HG03565 (cell line): ENCODE results near the gene GUCA2A.

Experiments used
- ATAC-seq: cut with Tn5 transposase; IDR thresholded peaks from one replicate; pipeline ENCODE4 v1.9.1; 2021; ENCODE audit warnings: mild to moderate bottlenecking, moderate library complexity; ENCODE audit not compliant: unreplicated experiment

GUCA2A gene

DNA sequence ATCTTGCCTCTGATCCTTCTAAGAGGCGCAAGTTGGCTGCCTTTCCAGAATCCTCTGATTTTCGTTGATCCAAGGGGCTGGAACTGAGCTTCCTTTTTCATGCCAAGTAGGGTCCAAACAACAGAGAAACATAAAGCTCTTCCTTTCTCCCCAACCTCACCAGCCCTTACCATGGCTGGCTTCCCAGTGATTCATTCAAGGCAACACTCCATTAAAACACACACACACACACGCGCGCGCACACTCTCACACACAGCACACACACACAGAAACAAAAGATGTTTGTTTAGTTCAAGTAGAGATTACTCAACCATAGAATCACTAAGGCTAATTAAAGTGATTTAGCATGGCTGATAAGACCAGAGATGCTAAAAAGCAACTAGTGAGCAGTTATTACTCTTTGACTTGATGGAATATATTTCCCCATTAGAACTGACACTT, 13.0 kb upstream of the GUCA2A start:
- ATAC-seq = no peak

- ATAC-seq = no peak
Measured at GRCh38 chr1:42176902-42177519, 12.5 kb upstream of the GUCA2A start.

DNA sequence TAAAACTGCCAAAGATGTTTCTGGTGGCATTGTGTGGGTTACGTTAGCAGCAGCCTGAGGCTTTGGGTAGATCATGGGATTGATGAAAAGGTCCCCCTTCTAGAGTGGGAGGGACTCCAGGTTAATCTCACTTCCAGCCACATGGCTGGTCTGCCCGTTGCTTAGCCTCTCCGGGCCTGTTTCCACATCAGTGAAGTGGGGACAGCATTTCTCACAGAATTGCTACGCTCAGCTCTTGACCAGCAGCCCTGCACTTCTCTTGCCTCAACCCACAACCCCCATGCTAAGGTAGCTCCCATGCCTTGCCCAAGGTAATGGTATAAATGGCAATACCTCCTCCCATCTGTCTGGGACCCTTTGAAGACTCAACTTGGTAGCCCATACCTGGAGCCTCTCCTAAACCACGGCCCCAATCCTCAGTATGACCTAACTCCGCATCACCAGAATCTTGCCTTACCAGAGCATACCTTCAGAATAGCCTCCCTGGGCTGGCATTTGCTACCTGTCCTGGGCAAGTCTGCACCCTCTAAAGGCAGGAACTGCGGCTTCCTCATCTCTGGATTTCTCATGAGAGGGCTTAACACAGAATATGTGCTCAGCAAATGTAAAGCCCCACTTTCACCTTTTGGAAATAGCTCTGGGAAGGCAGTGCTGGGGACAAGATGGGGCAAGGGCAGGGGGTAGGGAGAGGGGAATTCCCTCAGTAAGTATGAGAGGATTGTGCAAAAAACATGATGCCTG, 10.9 kb upstream of the GUCA2A start:
- no peak for ATAC-seq

- no peak for ATAC-seq
Measured at GRCh38 chr1:42173961-42174735, 9.6 kb upstream of the GUCA2A start.

DNA sequence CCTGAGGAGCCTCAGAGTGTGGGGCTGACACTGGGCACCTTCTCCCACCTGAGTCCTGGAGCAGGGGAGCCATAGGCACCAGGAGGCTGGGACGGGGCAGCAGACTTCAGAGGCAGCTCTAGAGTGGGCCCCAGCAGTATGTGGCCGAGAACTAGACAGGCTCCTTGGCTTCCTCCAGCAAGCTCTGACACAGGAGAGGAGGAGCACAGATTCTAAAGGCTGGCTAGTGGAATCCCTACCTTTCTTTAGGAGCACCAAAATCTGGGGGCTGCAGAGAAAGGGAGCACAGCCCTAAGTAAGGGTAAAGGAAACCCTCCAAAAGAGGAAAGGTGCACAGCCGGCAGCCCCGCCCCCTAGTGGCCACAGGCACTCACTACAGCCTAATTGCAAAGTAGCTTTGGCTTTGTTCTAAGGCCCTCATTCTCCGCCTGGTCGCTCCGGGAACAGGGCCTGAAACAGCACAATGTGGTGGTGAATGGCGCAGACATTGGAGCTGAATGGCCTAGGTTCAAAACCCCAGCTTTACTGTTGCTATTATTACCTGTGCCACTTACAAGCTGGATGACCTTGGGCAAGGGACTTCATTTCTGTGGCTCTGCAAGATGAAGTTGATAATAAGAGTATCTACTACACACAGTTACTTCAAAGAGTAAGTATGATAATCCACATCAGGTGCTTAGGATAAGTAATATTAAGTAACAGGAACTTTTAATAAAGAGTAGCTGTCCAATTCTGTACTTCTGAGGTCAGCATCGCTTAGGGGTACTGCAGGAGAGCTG, 8.8 kb upstream of the GUCA2A start:
- ATAC-seq = no peak

- no peak for ATAC-seq
Measured at GRCh38 chr1:42172381-42173133, 8.0 kb upstream of the GUCA2A start.

DNA sequence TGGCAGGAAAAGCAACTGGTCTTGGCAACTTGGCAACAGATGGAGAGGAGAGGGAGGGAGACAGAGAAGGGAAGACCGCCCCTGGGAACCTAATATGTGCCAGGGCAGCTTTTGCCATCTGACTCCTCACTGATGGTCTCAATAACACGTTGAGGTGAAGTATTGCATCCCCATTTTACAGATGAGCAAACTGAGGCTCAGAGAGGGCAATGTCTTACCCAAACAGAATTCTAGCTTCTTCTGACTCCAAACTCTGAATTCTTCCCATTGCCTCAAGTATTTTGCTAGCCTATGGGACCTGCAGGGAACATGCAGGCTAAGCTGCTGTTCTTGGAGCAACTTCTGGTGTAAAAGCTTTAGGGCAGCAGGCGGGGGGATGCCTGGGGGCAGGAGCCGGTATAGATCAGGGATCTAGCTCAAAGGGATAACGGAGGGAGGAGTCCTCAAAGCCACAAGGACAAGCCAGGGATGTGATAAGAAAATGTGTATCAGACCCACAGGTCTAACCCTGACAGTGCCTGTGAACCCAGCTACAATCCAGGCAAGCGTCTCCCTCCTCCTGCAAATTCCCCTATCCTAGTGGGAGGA, 7.2 kb upstream of the GUCA2A start:
- no peak for ATAC-seq

DNA sequence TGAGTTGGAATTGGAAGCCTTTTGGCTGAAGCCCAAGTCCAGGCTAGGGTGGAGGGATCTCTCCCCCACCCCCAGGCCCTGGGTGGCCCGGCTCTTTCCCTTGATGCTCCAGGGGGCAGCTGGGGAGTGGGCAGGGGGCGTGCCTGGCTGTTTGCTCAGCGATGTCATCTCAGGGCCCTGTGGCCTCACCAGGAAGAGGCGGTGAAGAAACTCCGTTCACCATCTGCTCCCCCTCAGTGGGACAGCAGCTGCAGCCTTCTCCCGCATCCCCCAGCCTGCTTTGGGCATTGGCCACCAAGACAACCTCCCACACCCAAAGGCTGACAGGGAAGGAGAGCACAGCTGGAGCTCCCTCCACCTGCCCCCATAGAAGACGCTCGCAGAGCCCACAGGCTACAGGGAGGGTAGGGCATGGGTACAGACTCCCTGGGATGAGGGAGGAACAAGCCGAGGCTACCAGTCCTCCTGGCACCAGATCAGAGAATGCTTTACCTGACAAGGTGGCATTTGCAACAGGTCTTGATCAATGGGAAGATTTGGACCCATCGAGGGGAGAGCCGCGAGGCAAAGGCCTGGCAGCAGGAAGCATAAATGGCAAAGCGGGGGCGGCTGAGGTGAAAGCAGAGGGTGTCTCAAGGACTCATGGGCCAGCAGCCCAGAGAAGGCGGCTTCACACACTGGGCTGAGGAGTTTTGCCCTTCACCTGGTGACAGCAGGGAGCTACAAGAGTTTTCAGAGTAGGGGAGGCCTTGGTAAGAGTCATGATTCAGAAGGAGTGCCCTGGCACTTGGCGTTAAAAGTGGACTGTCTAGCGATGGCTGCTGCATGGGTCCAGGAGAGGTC, 6.5 kb upstream of the GUCA2A start:
- ATAC-seq = no peak

- no peak for ATAC-seq
Measured at GRCh38 chr1:42168763-42169162, 4.2 kb upstream of the GUCA2A start.

GRCh38 chr1:42168391-42168670, 3.8 kb upstream of the GUCA2A start:
- ATAC-seq = no peak

DNA sequence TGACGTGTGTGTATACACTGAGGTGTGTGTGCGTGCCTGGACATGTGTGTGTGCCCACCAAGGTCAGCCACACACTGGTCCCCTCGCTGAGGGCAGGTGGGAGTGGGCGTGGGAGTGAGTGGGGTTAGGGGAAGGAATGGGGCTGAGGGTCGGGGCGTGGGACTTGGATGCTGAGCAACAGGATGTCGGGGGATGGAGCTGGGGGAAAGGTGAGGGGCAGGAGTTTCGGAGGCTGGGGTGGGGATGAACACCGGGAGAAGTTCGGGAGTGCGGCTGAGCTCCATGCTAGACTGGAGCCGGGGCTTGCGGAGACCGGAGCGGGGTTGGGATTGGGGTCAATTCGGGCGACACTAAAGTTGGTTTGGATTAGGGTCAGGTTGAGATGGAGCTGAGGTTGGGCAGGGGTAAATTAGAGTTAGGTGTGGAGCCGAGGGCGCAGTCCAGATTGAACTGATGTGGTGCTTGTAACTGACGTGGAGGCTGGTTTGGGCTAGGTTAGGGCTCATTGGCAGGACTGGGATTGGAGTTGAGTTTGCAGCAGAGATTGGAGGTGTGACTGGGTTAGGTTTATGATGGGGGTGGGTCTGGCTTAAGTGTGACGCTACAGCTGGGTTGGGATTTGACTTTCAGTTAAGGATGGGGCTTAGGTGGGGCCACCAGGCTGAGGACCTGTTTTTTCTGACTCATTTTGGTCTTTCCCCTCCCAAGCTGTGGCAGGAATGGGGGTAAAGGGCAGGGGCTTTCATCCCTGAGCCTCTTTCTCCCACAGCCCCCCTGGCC, 3.3 kb upstream of the GUCA2A start:
- no peak for ATAC-seq

DNA sequence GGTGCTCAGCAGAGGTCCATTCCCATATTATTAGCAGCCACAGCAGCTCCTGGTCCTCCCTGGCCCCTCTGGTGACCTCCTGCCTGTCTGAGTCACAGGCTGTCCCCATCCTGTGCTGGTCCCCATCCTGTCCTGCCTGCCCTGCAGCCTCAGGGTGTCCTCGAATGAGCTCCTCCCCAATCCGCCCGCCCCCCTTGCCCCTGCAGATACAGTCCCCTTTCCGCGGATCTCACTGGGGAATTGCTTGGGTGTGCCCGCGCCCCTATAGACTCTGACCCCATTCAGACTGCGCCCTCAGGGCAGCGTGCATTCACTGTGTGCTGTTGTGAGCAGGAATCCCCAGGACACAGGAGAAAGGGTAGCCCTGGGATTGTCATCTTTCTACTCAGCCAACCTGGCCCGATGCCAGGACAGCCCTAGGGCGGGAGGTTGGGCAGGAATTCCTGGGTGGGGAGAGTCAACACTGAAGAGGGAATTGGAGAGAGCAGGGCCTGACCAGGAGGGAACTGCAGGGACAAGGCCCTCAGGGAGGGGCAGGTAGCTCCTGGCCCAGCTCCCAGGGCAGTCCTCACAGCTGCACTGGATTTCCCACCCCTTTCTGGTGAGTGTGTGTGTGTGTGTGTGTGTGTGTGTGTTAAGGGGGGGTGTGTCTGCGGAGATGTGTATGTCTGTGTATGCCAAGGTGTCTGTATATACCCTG, 1.1 kb upstream of the GUCA2A start:
- no peak for ATAC-seq

- ATAC-seq = no peak
Measured at GRCh38 chr1:42163536-42164503, 725 bp downstream of the GUCA2A start.

DNA sequence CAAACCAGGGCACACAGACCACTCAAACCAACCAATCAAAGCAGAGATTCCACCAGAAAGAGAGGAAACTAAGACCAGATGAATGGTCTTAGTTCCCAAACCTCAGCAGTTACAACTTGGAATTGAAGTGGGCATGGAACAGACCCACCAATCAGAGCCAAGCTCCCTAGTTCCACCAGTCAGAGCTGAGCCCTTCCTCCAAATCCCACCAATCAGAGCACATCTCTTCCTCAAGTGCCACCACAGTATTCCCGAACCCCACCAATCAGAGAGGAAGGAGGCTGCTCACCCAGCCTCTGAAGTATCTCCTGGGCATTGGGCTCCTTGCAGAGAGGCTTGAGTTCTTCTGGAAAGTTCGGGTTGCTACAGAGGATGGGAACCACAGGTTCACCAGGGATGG, 1.4 kb downstream of the GUCA2A start:
- no peak for ATAC-seq

DNA sequence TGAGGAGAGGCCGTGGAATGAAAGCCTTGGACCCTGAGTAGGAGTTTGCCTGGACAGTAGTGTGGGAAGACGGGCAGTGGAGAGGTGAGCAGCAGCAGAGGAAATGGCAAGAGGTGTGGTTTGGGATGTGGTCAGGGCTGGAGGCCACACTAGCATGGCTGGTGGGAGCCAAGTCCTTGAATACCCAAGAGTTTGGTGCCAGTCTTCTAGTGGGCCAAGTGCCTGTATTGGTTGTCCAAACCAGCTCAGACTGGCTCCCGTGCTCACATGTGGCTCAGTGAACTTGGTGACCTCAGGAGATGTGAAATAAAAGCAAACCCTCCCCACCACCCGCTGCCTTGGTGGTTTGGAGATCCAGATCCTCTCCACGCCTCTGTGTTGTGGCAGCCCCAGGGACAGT, 2.4 kb downstream of the GUCA2A start:
- ATAC-seq = no peak

- no peak for ATAC-seq
Measured at GRCh38 chr1:42158189-42158588, 6.4 kb downstream of the GUCA2A start.

DNA sequence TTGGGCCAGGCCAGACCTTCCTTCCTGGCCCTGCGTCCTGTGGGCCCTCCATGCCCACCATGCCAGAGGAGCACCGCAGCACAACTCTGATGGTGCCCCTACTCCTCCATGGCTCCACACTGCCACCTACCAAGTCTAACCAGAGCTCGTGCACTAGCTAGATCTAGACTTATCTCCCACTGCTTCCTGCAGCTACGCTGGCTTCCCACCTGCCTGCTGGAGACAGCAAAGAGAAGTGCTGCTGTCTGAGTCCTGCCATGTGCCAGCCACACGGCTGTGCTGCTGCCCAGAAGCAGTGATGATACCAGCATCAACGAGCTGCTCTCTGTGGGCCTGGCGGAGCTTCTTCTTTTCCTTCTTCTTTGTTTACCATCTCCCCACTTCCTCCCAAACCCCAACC, 6.9 kb downstream of the GUCA2A start:
- no peak for ATAC-seq
